Immature natural killer cell (primary cell): ENCODE results near the gene KCND2. TPM values are rescaled to one million over a fixed set of nuclear protein-coding genes. Genes with fewer than 3 reads are reported as not detected.
"Not testable (repeated sequence)": the region's sequence is repeated elsewhere in the genome, so short reads cannot be mapped to it uniquely, and the experiment has no call there.

Experiments
- DNase-seq, 3 donors: peaks; one replicate each; pipeline ENCODE4 v3.0.0; 2022; ENCODE audit warnings: mixed read lengths in 1 of 3
- H3K27ac Mint-ChIP-seq, 6 donors: one replicate each; pipeline ENCODE4 v1.8.0; 2020; ENCODE audit warnings: mixed read lengths in 6 of 6, mild to moderate bottlenecking in 5 of 6, inconsistent platforms in 4 of 6, moderate library complexity in 3 of 6
- H3K27me3 Mint-ChIP-seq, 3 donors: one replicate each; pipeline ENCODE4 v1.8.0; 2020 to 2021; ENCODE audit warnings: low read depth in 3 of 3, mild to moderate bottlenecking in 3 of 3, mixed read lengths in 3 of 3, moderate library complexity in 3 of 3, inconsistent platforms in 1 of 3
- H3K36me3 Mint-ChIP-seq, 3 donors: one replicate each; pipeline ENCODE4 v1.8.0; 2020; ENCODE audit warnings: mixed read lengths in 3 of 3, inconsistent platforms in 2 of 3, mild to moderate bottlenecking in 2 of 3
- H3K4me1 Mint-ChIP-seq, 2 donors: one replicate each; pipeline ENCODE4 v1.8.0; 2020; ENCODE audit warnings: inconsistent platforms in 2 of 2, mild to moderate bottlenecking in 2 of 2, mixed read lengths in 2 of 2, moderate library complexity in 1 of 2
- H3K4me3 Mint-ChIP-seq, 5 donors: one replicate each; pipeline ENCODE4 v1.8.0; 2020; ENCODE audit warnings: mild to moderate bottlenecking in 5 of 5, mixed read lengths in 5 of 5, inconsistent platforms in 3 of 5, moderate library complexity in 3 of 5
- H3K9me3 Mint-ChIP-seq, 6 donors: one replicate each; pipeline ENCODE4 v1.8.0; 2020; ENCODE audit warnings: mild to moderate bottlenecking in 6 of 6, mixed read lengths in 6 of 6, inconsistent platforms in 4 of 6, moderate library complexity in 3 of 6
- polyA plus RNA-seq, 3 donors: library from polyadenylated mRNA; unstranded; fragments of 300-500 nt; fragmentation: Illumina TruSeq; gene quantifications; one replicate each; pipeline ENCODE4 v1.2.3, GENCODE V29; 2021

KCND2 gene
- polyA plus RNA-seq, 3 donors from 2014 or later, result not detected

GRCh38 chr7:120700796-120701195 is 427.8 kb downstream of the KCND2 start:
- Mint-ChIP-seq H3K27ac (no peak overlapping the region), H3K4me1 (no peaks in the 10 kb centered on the region), H3K36me3 (no peaks in the 10 kb centered on the region), H3K9me3 (peaks cover 4 to 14% (median 9%) of the 10 kb centered on the region in 6 donors), H3K27me3 (peaks cover 0 to 4% (median 2%) of the 10 kb centered on the region in 3 donors), H3K4me3 (no peak overlapping the region)
- no peak for DNase-seq

GRCh38 chr7:120702408-120702807 is 429.4 kb downstream of the KCND2 start:
- not testable (repeated sequence) for DNase-seq, H3K27me3 Mint-ChIP-seq, H3K27ac Mint-ChIP-seq, H3K36me3 Mint-ChIP-seq, H3K4me3 Mint-ChIP-seq, H3K4me1 Mint-ChIP-seq
- H3K9me3 Mint-ChIP-seq, result peaks cover 4 to 14% (median 7%) of the 10 kb centered on the region in 6 donors

GRCh38 chr7:120703585-120704240 is 430.7 kb downstream of the KCND2 start:
- Mint-ChIP-seq H3K4me1 (no peaks in the 10 kb centered on the region), H3K36me3 (no peaks in the 10 kb centered on the region), H3K27ac (no peak overlapping the region), H3K27me3 (peaks cover 0 to 3% (median 2%) of the 10 kb centered on the region in 3 donors), H3K9me3 (peaks cover 4 to 14% (median 8%) of the 10 kb centered on the region in 6 donors), H3K4me3 (no peak overlapping the region)
- DNase-seq, result no peak

GRCh38 chr7:120709252-120709971 is 436.4 kb downstream of the KCND2 start:
- Mint-ChIP-seq H3K27ac (no peak overlapping the region), H3K9me3 (peaks cover 0 to 6% (median 0%) of the 10 kb centered on the region in 6 donors), H3K4me3 (no peak overlapping the region), H3K4me1 (no peaks in the 10 kb centered on the region), H3K36me3 (no peaks in the 10 kb centered on the region), H3K27me3 (peaks cover 0 to 7% (median 0%) of the 10 kb centered on the region in 3 donors)
- DNase-seq, result no peak

- no peaks in the 10 kb centered on the region for H3K36me3 Mint-ChIP-seq
- H3K4me1 Mint-ChIP-seq, result no peaks in the 10 kb centered on the region
- DNase-seq, result no peak
- H3K27ac Mint-ChIP-seq, result no peak overlapping the region
- no peak overlapping the region for H3K4me3 Mint-ChIP-seq
- H3K9me3 Mint-ChIP-seq, result peaks cover 0 to 6% (median 0%) of the 10 kb centered on the region in 6 donors
- peaks cover 0 to 7% (median 0%) of the 10 kb centered on the region in 3 donors for H3K27me3 Mint-ChIP-seq
Observed at GRCh38 chr7:120709972-120710320, 437.0 kb downstream of the KCND2 start.

- DNase-seq, result no peak
- H3K27me3 Mint-ChIP-seq, result peaks cover 0 to 4% (median 0%) of the 10 kb centered on the region in 3 donors
- H3K4me1 Mint-ChIP-seq, result no peaks in the 10 kb centered on the region
- H3K36me3 Mint-ChIP-seq, result no peaks in the 10 kb centered on the region
- H3K27ac Mint-ChIP-seq, result no peak overlapping the region
- H3K9me3 Mint-ChIP-seq, result peaks cover 0 to 6% (median 1%) of the 10 kb centered on the region in 6 donors
- no peak overlapping the region for H3K4me3 Mint-ChIP-seq
Observed at GRCh38 chr7:120714945-120715344, 442.0 kb downstream of the KCND2 start.

- Mint-ChIP-seq H3K27ac (no peak overlapping the region), H3K4me3 (no peak overlapping the region)
Observed at GRCh38 chr7:120716307-120716706, 443.3 kb downstream of the KCND2 start.

GRCh38 chr7:120717166-120717565 is 444.2 kb downstream of the KCND2 start:
- Mint-ChIP-seq H3K4me3 (no peak overlapping the region), H3K9me3 (peaks cover 0 to 6% (median 1%) of the 10 kb centered on the region in 6 donors), H3K4me1 (no peaks in the 10 kb centered on the region), H3K27me3 (peaks cover 0 to 3% (median 0%) of the 10 kb centered on the region in 3 donors), H3K36me3 (no peaks in the 10 kb centered on the region), H3K27ac (no peak overlapping the region)
- DNase-seq, result no peak

More at GRCh38 chr7:120716307-120716706, 443.3 kb downstream of the KCND2 start:
- Mint-ChIP-seq H3K9me3 (peaks cover 0 to 6% (median 1%) of the 10 kb centered on the region in 6 donors), H3K27me3 (peaks cover 0 to 3% (median 0%) of the 10 kb centered on the region in 3 donors), H3K4me1 (no peaks in the 10 kb centered on the region), H3K36me3 (no peaks in the 10 kb centered on the region)
- no peak for DNase-seq

GRCh38 chr7:120718361-120718760 is 445.4 kb downstream of the KCND2 start:
- peaks cover 0 to 3% (median 0%) of the 10 kb centered on the region in 3 donors for H3K27me3 Mint-ChIP-seq
- no peak overlapping the region for H3K4me3 Mint-ChIP-seq
- H3K27ac Mint-ChIP-seq, result no peak overlapping the region
- no peaks in the 10 kb centered on the region for H3K36me3 Mint-ChIP-seq
- DNase-seq, result no peak
- H3K9me3 Mint-ChIP-seq, result peaks cover 0 to 4% (median 1%) of the 10 kb centered on the region in 6 donors
- no peaks in the 10 kb centered on the region for H3K4me1 Mint-ChIP-seq

GRCh38 chr7:120720317-120720716 is 447.3 kb downstream of the KCND2 start:
- H3K27ac Mint-ChIP-seq, result no peak overlapping the region

GRCh38 chr7:120723465-120724385 is 450.8 kb downstream of the KCND2 start:
- H3K36me3 Mint-ChIP-seq, result no peaks in the 10 kb centered on the region
- peaks cover 0 to 7% (median 0%) of the 10 kb centered on the region in 6 donors for H3K9me3 Mint-ChIP-seq
- peaks cover 2 to 3% (median 2%) of the 10 kb centered on the region in 3 donors for H3K27me3 Mint-ChIP-seq
- H3K4me3 Mint-ChIP-seq, result no peak overlapping the region
- H3K4me1 Mint-ChIP-seq, result no peaks in the 10 kb centered on the region
- no peak for DNase-seq
- H3K27ac Mint-ChIP-seq, result no peak overlapping the region

More at GRCh38 chr7:120720317-120720716, 447.3 kb downstream of the KCND2 start:
- no peak for DNase-seq
- Mint-ChIP-seq H3K4me1 (no peaks in the 10 kb centered on the region), H3K27me3 (peaks cover 0 to 3% (median 2%) of the 10 kb centered on the region in 3 donors), H3K9me3 (peaks cover 0 to 5% (median 0%) of the 10 kb centered on the region in 6 donors), H3K4me3 (no peak overlapping the region), H3K36me3 (no peaks in the 10 kb centered on the region)

GRCh38 chr7:120724448-120724847 is 451.5 kb downstream of the KCND2 start:
- Mint-ChIP-seq H3K36me3 (no peaks in the 10 kb centered on the region), H3K9me3 (peaks cover 0 to 7% (median 0%) of the 10 kb centered on the region in 6 donors), H3K27me3 (peaks cover 2 to 3% (median 2%) of the 10 kb centered on the region in 3 donors), H3K4me3 (no peak overlapping the region), H3K27ac (no peak overlapping the region), H3K4me1 (no peaks in the 10 kb centered on the region)
- no peak for DNase-seq

GRCh38 chr7:120724955-120725354 is 452.0 kb downstream of the KCND2 start:
- DNase-seq, result no peak
- Mint-ChIP-seq H3K4me1 (no peaks in the 10 kb centered on the region), H3K4me3 (no peak overlapping the region), H3K9me3 (peaks cover 0 to 7% (median 0%) of the 10 kb centered on the region in 6 donors), H3K27me3 (peaks cover 2 to 3% (median 2%) of the 10 kb centered on the region in 3 donors), H3K27ac (no peak overlapping the region), H3K36me3 (no peaks in the 10 kb centered on the region)
